ENCODE measurements around the gene SPATC1L. TPM values are rescaled to one million over a fixed set of nuclear protein-coding genes. Genes with fewer than 3 reads are reported as not detected.
"Not testable (repeated sequence)": the region's sequence is repeated elsewhere in the genome, so short reads cannot be mapped to it uniquely, and the experiment has no call there.

The SPATC1L gene
- 22.3 and 27.5 TPM in 2 replicates for total RNA-seq (2014; rRNA removed; shearing (Covaris generic))

- no peaks in the 10 kb centered on the region for H3K9me3 ChIP-seq (replicated peaks)
- peak within 1 kb of the TSS; percentile 75 for H3K27ac ChIP-seq
- DNase-seq = peak; percentile 76 to 79
- H3K27me3 ChIP-seq = no peaks in the 10 kb centered on the region
- peaks cover 13% of the 10 kb centered on the region for H3K4me1 ChIP-seq
- H3K4me3 ChIP-seq = peak within 1 kb of the TSS; percentile 100
- no peaks in the 10 kb centered on the region; the same call in 1 of the 2 replicates for H3K36me3 ChIP-seq
These were observed at the start of gene SPATC1L for GRCh38 chr21:46183910-46184624. TSS of gene SPATC1L (minus strand) at chr21:46184459. CDS start at chr21:46182816, 1,643 bp downstream.

DNA sequence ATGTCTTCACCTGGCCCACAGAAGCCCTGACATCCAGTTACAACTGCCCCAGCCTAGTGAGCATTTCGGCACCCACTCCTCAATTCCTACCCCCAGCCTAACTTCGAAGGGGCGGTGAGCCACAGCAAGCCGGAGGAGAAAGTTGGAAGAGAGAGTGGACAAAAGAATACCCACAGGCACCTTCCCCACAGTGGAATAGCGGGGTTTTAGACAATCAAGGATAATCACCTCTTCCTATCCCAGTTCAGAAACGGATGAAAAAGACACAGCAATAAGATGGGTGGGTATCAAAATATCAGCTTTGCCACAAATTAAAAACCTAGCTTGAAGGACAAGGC lies 45.6 kb upstream of the SPATC1L start:
- no peaks in the 10 kb centered on the region for H3K27me3 ChIP-seq
- H3K9me3 ChIP-seq (replicated peaks) = no peaks in the 10 kb centered on the region
- peak overlapping the region; percentile 90 for H3K4me3 ChIP-seq
- peaks cover 37% of the 10 kb centered on the region for H3K36me3 ChIP-seq
- peaks cover 8% of the 10 kb centered on the region for H3K4me1 ChIP-seq
- H3K27ac ChIP-seq = no peak overlapping the region
- DNase-seq = no peak

DNA sequence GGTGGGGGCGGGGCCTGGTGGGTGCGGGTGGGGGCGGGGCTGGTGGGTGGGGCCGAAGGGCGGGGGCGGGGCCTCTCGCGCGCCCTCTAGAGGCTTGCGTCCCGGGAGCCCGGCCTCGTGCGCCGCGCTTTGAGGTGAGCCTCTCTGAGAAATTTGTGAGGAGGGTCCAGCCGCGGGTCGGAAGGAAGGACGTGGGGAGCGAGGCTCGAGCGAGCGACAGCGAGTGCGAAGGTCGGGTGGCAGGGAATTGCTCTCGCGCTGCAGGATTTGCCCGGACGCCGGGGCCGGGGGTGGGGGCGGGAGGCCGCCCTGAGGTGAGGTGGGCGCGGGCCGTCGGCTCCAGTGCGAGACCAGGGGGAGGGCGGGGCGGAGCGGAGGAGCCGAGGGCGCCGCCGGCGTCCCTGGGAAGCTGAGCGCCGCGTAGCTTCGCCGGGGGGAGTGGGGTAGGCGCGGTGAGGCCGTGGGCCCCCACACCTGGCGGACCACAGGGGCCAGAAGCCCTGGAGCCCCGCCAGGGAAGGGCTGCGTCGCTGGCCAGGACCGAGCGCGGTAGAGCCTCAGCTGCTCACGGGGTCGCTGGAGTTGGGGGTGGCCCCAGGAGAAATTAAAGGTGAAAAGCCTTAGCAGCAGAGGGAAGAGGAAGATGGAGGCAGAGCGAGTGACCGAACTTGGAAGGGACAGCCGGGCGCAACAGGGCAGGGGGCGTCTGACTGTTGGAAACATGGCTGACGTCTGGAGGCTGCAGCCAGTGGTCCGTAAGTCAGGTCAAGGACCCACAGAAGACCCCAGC lies 45.1 kb upstream of the SPATC1L start:
- peak overlapping the region; percentile 60 for H3K27ac ChIP-seq
- H3K27me3 ChIP-seq = no peaks in the 10 kb centered on the region

DNA sequence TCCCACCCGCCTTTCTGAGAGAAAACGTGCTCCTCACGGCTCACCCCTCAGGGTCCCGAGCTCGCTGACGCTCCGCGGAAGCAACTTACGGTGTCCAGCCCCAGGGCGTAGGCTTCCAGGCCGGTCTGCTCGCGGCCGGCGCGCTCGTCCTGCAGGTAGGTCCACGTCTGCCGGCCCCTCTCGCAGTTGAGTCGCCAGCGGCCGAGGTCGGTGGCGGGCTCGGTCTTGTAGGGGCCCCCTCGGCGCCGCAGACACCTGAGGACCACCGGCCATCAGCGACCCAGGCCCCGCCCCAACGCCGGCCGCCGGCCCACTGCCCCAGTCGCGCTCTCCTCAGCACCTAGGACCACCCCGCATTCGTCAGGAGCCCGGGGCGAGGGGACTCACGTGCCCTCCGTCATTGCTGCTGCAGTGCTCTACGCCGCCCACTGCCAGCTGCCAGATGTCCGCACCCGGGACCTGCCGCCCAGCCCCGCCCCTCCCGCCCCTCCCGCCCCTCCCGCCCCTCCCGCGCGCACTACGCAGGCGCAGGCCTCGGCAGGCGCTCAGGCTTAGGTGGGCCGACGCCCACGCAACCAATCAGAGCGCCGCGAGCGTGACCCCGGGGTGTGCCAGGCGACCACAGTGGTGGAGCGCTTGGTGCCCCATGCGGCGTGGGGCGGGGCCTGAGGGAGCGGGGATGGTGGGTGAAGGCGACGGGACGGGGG lies 44.2 kb upstream of the SPATC1L start, which contains the start of gene LSS:
LSS (minus strand) TSS at position 430 of the 707 bp plus-strand sequence; CDS start at position 401, 29 bp downstream.
- Histone ChIP-seq H3K9me3 (replicated peaks) (no peaks in the 10 kb centered on the region), H3K4me1 (peaks cover 8% of the 10 kb centered on the region), H3K27ac (peak within 1 kb of the TSS; percentile 60), H3K4me3 (peak within 1 kb of the TSS; percentile 97), H3K36me3 (peaks cover 25% of the 10 kb centered on the region), H3K27me3 (no peaks in the 10 kb centered on the region)
- peak; percentile 99 to 100 for DNase-seq

More for the DNA sequence above, 45.1 kb upstream of the SPATC1L start:
- Histone ChIP-seq H3K36me3 (peaks cover 33% of the 10 kb centered on the region), H3K4me1 (peaks cover 8% of the 10 kb centered on the region), H3K4me3 (peak overlapping the region; percentile 90), H3K9me3 (replicated peaks) (no peaks in the 10 kb centered on the region)
- DNase-seq = peak in 1 of 2 experiments; percentile 60

DNA sequence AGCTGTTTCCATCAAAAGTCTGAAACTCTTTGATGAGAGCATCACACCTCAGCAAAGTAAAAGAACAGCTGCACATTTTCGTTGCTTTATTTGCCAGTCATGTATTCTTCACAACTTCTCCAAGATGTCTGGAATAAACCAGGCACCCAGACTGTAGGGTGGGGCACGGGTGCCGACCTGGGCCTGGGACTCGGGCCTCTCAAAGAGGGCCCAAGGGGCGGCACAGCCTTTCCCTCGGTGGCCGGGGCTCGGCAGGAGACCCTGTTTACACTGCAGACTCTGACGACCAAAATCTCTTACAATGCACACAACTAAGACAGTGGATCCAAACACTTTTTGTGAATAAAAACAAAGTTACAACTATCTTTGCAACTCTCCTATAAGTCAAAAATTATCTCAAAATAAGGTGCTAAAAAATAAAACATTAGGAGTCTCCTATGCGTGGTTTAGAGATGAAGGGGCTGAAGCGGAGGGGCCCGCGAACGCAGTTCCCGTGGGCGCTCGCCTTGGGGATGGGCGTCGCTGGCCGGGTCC lies 43.6 kb upstream of the SPATC1L start:
- Histone ChIP-seq H3K36me3 (peaks cover 20% of the 10 kb centered on the region), H3K27ac (peak overlapping the region; percentile 60; the same call in 1 of the 2 replicates), H3K4me1 (peaks cover 8% of the 10 kb centered on the region), H3K4me3 (peak overlapping the region; percentile 97), H3K9me3 (replicated peaks) (no peaks in the 10 kb centered on the region), H3K27me3 (no peaks in the 10 kb centered on the region)
- peak in 1 of 2 experiments; percentile 33 for DNase-seq

DNA sequence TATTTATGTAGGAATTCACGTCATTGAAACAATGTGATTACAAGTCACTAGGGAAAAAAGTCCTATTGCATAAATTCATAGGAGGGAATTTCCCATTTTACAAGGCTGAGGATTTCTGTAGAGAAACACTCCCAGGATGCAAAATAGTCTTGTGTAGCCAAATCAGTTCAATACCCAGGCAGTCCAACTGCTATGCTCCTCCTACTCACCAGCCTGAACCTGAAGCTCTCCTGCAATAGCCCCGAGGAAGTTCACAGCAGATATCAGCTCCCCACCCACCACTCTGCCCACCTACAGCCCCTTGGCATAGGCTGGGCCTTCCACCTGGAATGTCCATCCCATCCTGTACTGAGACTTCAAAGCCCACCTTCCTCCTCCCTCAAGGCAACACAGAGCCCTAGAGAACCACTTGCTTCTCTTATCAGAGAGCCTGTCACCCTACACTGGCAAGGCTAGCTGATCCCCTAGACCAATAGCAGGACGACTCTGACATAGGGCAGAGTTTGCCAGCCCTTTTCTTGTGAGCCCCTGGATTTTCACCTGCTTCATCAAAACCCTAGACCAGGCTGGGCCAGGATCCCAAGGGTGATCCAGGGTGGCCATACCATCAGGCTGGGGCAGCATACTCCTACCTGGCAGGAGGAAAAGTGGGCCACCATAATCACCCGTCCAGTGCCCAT lies 42.8 kb upstream of the SPATC1L start:
- peaks cover 8% of the 10 kb centered on the region for H3K4me1 ChIP-seq
- peak in 1 of 2 experiments; percentile 35 for DNase-seq
- no peaks in the 10 kb centered on the region for H3K27me3 ChIP-seq
- no peak overlapping the region for H3K27ac ChIP-seq
- peaks cover 16% of the 10 kb centered on the region for H3K36me3 ChIP-seq
- peak overlapping the region; percentile 97 for H3K4me3 ChIP-seq
- H3K9me3 ChIP-seq (replicated peaks) = no peaks in the 10 kb centered on the region

DNA sequence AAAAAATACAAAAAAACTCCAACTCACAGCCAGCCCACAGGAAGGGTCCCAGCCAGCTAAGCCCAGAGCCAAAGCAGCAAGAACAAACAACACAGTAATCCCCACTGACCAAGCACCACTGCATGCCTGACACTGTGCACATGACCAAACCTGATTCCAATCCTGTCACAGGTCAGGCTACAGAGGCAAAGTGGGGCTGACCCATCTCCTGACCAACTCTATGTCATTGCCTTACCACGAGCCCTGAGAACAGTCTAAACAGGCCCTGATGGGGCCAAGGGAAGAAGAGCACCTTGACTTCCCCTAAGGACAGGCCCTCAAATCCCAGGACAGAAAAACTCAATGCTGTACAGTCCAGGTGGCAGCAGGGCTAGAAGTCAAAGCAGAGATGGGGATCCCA lies 41.9 kb upstream of the SPATC1L start:
- peaks cover 8% of the 10 kb centered on the region for H3K4me1 ChIP-seq
- no peaks in the 10 kb centered on the region for H3K27me3 ChIP-seq
- H3K9me3 ChIP-seq (replicated peaks) = no peaks in the 10 kb centered on the region
- H3K4me3 ChIP-seq = no peak overlapping the region
- H3K27ac ChIP-seq = no peak overlapping the region
- H3K36me3 ChIP-seq = peaks cover 8% of the 10 kb centered on the region; the same call in 1 of the 2 replicates
- no peak for DNase-seq

- not testable (repeated sequence) for H3K9me3 ChIP-seq (replicated peaks); H3K27me3 ChIP-seq; H3K4me3 ChIP-seq; H3K4me1 ChIP-seq; H3K27ac ChIP-seq; H3K36me3 ChIP-seq; DNase-seq
These were observed 39.4 kb upstream of the SPATC1L start for GRCh38 chr21:46223661-46224060.

DNA sequence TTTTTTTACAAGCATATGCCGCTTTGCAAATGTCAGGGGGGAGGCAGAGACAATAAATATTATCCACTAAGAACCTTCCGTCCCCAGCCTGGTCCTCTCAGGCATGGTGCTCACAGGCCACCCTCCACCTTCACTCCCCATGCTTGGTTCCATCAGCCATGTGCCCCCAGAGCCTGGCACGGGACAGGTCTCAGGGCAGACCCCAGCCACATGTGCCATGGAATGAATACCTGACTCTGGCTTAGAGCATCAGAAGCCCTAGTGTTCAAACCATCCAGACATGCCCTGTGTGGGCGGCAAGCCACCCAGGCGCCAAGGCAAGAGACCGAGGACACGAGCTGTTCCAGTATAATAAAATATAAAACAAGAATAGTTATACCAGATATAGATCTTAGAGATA lies 39.0 kb upstream of the SPATC1L start:
- Histone ChIP-seq H3K27me3 (no peaks in the 10 kb centered on the region), H3K9me3 (replicated peaks) (no peaks in the 10 kb centered on the region), H3K4me3 (no peak overlapping the region), H3K4me1 (peaks cover 8% of the 10 kb centered on the region; the same call in 1 of the 2 replicates), H3K36me3 (0 out of 2 replicates have a peak, but pooled peaks cover 5% of the 10 kb centered on the region), H3K27ac (no peak overlapping the region)
- no peak for DNase-seq

DNA sequence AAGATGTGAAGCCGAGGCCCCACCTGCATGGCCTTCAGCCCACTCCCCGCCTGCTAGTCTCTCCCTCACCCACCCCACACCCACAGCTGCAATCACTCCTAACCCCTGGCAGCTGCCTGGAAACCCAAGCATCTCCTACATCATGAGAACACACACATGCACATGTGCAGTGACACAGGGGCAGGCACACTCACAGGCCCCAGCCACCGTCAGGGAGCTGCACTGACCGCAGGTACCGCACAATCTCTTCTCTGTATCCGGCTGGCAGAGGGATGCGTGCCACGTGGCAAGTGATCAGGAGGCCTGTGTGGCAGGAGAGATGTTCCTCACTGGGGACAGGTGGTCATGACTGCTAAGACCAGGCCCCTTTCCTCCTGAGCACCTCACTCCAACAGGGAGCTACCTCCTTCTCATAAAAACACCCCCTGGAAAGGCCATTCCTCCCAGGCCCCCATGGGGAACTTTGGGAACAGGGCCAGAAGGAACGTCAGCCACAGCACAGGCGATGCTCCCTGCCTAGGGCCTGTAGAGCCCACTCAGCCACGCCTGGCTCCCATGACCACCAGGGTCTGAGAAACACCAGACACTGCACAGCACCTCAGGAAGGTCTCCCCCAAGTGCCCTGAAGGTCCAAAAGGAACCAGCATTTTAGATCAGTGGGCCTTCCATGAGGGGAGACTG lies 38.3 kb upstream of the SPATC1L start:
- no peaks in the 10 kb centered on the region for H3K27me3 ChIP-seq

GRCh38 chr21:46221664-46222435 lies 37.6 kb upstream of the SPATC1L start:
- Histone ChIP-seq H3K36me3 (0 out of 2 replicates have a peak, but pooled peaks cover 5% of the 10 kb centered on the region), H3K4me1 (0 out of 2 replicates have a peak, but pooled peaks cover 2% of the 10 kb centered on the region), H3K27me3 (no peaks in the 10 kb centered on the region), H3K27ac (no peak overlapping the region), H3K9me3 (replicated peaks) (no peaks in the 10 kb centered on the region), H3K4me3 (no peak overlapping the region)
- no peak for DNase-seq

More for the DNA sequence above, 38.3 kb upstream of the SPATC1L start:
- Histone ChIP-seq H3K4me3 (no peak overlapping the region), H3K4me1 (peaks cover 8% of the 10 kb centered on the region; the same call in 1 of the 2 replicates), H3K36me3 (0 out of 2 replicates have a peak, but pooled peaks cover 5% of the 10 kb centered on the region), H3K27ac (no peak overlapping the region), H3K9me3 (replicated peaks) (no peaks in the 10 kb centered on the region)
- no peak for DNase-seq

GRCh38 chr21:46220847-46221246 lies 36.6 kb upstream of the SPATC1L start:
- no peaks in the 10 kb centered on the region for H3K27me3 ChIP-seq
- no peaks in the 10 kb centered on the region for H3K9me3 ChIP-seq (replicated peaks)
- no peaks in the 10 kb centered on the region for H3K4me1 ChIP-seq
- DNase-seq = no peak
- 0 out of 2 replicates have a peak, but pooled peaks cover 5% of the 10 kb centered on the region for H3K36me3 ChIP-seq
- H3K4me3 ChIP-seq = no peak overlapping the region
- no peak overlapping the region for H3K27ac ChIP-seq
